SK-N-DZ (cell line): ENCODE data around the gene UQCC5.
A peak's percentile ranks its signal among the peaks of the same experiment; 100 is the strongest.

Experiments used
- DNase-seq: peaks from one replicate; pipeline ENCODE4 v3.0.0-alpha.2; 2015; ENCODE audit warnings: low spot score

Gene UQCC5

DNA sequence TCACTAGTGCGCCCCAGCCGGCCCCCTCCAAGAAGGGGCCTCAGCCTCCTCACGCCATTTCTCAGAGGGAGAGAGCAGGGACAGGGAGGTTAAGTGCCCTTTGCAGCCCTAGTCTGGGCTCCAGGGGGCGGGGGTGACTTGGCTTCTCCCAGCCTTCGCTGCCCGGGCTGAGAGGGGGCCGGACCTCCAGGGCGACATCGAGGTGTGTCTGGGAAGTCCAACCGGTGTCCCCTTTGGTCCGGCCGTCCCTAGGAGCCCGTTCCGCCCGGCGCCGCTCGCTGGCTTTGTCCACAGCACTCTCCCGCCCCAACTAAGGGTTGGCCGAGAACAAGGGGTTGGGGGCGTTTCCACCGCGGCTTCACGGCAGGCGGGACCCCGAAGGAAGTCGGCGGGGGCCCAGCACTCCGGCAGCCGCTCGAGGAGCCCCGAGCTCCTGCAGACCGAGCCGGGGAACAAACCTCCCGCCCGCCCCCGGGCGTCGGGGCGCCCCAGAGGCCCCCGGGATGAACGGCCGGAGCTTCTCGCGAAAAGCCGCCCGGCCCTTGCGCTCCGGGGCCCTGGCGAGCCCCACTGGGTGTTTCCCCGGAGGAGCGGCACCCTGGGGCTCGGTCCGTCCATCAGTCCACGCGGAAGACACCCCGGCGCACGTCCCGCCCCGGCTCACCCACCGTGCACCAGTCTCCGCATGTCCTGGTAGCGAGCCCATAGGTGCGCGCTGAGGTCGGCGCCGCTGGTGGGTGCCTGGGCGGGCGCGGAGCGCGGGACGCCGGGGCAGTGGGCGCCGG is 3.4 kb upstream of the UQCC5 start:
- DNase-seq, result no peak

DNA sequence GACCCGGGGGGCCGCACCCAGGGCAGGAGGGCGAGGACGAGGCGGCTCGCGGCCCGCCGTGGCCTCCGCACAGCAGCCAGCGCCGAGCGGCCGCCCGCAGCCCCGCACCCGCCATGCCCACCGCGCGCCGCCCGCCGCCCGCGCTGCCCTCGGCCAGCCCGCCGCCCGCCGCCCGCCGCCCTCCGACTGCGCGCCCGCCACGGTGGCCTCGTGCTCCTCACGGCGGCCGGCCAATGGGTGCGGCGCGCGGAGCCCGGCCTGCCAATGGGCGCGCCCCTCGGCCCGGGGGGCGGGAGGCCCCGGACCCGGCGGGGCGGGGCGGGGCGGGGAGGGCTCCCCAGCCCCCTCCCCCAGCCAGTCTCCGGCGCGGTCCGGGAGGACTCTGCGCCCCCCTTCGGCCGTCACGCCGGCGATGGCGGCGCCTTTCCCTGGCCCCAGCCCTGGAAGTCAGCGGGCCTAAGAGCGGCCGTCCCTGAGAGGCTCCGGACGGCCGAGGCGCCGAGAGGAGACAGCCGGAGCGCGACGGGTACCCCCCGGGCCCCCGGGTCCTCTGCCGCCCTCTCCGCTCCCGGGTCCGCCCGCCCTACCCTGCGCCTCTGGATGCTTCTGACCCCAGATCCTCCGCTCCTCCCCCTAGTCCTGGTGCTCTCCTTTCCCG is 2.7 kb upstream of the UQCC5 start, which contains the start of gene NT5DC2:
Gene NT5DC2 (minus strand): TSS at position 235 of the 658 bp plus-strand sequence. CDS start 120 bp downstream, at position 115.
- peak; percentile 72 for DNase-seq

DNA sequence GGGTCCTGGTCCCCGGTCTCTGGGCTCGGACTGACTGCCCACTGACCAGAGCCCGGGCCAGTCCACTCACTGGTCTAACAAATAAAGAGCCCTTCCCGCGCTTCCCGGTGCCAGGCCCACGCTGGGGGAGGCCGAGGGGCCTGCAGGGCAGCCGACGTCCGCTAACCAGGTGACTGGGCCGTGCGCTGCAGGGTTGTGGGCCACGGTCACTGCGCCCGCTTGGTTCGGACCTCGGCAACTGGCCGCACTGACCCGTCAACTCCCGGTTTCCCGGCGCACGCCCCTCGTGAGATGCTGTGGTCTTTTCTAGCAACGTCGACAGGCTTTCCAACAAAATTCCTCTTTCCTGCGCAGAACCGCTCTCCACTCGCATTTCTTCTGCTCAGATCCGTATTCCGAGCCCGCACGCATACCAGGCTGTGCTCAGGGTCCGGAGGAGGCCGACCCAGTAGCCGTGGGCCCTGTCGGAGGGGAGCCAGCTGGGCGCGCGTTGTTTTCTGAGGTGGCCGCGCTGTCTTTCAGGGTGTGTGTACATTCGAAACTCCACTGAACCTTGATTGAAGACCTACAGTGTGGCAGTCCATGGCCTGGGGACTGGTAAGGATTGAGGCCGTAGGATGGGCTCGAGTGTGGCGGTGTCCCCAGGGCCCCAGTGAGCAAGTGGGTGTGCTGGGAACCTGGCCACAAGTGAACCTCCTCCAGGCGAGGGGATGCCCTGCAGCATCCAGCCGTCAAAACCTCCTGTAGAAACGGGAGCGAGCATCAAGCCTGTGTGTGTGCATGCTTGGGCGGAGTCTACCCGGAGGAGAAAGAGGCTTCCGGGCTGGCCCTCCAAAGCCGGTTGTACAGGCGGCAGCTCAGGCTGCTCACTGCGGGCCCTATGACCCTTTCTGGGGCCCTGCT is 1.9 kb upstream of the UQCC5 start:
- peak; percentile 82 for DNase-seq

DNA sequence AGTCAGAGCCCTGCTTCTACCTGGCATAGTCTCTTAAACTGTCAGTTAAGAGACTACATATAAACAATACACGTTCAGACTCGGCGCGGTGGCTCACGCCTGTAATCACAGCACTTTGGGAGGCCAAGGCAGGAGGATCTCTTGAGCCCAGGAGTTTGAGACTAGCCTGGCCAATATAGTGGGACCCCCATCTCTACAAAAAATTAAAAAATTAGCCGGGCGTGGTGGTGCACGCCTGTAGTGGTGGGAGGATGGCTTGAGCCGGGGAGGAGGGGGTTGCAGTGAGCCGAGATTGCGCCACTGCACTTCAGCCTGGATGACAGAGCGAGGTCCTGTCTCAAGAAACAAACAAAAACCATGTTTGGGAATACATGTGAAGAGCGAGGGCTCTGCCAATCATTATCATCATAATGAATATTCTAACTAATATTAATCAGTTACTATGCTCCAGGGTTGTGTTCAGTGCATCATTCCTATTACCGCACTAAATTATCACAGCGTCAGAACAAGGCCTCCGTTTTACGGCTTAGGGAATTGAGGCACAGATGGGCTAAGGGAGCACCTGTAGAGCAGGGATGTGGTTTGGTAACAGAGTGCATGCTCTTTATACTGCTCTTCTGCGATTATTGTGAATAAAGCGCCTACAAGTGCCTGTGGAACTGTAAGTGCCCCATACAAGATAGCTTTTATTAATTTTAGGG is 844 bp upstream of the UQCC5 start:
- no peak for DNase-seq

DNA sequence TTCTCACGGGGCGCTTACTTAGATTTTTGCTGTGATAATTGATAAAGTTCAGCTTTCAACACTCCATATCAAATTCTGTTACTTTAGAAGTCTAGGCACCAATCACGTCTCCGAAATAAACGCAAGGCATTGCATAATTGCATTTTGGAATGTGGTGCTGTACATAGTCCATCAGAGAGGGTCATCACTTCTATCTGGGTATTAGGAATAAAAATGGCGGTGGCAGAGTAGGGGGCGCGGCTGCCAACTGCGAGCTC is 365 bp upstream of the UQCC5 start:
- DNase-seq, result no peak

DNA sequence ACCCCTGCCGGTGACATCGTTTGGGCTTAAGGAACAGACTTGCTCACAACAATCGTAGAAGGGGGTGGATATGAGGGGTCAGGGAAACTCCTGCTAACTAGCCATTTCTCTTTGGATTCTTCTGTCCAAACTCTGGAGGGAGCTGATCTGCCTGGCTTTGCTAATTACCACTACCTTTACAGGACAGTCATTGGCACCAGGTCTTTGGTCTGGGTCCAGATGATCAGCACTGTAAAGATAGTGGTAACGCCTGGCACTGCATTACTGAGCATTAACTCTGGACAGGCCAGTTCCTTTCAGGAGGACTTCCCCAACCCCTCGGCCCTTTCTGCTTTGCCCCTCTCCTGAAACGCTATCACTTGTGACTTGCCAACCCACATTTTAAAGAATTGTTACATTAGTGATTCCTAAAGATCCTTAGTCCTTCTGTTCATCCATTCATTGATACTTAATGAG is 788 bp downstream of the UQCC5 start:
- no peak for DNase-seq

DNA sequence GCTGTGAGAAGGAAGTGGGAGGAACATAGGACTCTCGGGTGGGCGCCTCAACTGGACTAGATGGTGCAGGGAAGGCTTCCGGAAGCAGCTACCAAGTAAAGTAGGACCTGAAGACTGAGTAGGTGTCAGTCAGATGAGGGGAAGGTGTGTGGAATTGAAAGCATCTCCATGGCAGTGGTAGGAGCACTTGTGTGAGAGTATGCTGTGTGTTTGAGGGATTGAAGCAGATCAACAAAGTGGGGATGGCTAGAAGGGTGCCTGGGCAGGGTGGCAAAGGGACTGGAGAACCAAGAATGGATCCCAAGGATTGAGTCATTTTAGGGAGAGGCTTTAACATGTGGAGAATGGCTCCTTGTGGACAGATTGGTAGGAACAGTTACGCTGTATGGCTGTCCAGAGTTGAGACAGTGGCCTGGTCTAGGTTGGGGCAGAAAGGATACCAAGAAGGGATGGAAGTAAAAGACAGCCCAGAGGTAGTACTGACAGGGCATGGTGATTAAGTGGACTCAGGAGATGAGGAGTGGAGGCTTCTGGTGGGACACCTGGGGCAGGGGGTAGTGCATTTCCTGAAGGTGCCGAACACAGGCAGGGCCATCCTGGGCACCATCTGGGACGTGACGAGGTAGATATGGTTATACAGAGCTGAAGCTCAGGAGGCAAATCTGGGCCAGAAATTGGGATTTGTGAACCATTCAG is 1.5 kb downstream of the UQCC5 start:
- DNase-seq, result no peak

DNA sequence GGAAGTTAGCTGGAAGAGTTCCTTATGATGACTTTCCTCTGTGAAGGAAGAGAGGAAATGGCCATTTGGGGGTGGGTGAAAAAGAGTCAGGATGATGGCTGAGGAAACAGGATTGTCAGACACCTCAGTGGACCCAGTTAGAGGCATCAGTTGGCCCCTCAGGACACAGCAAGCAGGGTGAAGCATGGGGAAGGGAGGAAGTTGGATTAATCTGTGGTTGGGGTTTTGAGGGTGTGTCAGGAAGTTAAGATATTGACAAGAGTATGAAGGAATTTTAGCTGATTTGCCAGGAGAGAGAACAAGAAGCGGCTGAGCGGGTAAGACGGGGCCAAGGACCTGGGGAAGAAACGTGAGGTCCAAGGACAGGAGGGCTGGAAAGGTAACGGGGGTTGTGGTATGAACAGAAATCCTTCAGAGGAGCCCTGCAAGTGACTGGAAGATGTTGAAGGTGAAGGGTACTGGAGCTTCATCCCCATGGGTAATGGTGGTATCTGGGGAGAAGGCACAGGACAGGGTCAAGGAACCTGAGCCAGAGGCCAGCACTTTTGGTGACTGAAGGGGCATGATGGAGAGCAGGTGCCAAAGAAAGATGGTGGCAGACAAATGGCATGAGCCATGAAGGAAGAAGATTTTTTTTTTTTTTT is 2.7 kb downstream of the UQCC5 start:
- DNase-seq, result no peak

DNA sequence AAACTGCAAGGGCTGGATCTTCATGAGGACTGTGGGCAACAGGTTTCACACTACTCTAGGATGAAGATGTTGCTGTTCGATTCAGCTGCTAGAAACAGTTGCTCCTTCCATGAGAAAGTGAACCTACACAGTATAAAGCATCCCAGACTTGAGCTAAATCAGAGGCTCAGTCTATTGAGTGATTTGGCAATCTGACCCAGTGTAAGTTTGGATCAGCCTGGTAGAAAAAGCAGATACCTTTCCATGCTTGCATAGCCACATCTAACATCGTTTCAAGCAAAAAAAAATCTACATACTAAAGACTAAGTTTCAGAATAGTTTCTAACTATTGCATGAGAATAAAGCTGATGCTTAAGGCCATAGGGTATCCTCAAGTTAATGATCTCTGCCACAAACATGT is 4.6 kb downstream of the UQCC5 start:
- no peak for DNase-seq

DNA sequence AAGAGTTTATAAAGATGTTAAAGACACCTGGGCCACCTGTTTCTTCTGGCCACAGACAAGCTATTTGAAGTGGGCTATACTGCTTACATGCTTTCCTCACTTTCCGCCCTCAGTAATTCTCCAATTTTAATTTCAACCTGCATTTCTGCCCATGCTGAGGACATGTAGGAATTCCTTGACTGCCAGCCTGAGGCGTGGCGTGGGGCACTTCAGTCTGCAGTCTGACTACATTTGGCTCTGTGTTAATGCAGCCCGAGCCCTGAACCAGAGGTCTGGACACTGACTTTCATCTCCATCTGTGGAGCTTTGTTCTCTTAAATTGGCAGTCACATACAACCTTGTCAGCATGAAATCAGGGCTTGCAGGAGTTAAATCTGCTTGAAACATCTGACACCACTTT is 8.5 kb downstream of the UQCC5 start:
- no peak for DNase-seq

DNA sequence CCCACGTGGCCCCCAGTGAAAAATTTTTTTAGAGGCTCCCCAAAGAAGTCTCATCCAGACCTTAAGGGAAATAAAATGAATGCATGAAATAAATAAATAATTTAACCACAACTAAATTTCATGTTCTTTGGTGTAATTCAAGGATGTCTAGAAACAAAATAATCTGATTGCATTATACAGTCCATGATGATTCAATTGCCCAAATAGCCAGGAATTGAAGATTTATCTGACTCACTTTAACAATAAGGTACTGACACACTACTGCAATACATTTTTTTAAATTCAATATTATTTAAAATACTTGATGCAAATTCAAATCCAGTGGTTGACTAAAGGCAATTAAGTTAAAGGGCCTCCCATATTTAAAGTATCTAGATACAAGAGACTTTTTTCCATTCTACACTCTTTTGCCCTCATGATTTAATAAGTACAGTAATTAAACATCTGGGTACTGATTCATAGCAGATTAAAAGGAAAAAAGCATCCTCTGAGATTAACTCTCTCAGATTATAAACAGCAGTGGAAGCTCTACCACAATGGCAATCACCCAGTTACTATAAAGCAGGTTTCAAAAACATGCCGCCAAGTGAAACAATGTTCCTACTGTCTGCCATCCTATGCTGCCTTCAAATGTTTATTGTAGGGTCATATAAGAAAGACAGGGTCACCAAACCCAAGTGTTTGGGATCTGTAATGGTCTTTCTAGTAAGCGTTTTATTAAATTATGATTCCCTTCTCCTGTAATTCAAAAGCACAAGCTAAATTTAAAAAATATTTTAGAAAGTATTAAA is 9.9 kb downstream of the UQCC5 start:
- no peak for DNase-seq

DNA sequence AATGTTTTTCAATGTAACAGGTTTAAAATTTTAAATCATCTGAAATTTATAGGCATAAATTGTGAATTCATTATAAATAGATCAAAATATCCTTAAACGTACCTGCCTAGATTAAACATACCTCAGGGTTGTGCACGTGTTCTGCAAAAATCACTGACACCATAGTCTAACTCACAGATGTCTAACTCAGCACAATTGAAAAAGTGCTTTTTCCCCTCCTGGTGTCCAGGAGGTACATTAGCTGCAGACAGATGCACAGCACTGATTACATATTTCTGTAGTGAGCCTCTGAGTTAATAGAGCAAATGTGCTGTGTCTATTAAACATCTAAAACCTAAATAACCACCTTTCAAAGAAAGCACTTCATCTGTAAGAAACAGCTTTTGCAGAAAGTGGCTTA is 10.7 kb downstream of the UQCC5 start:
- no peak for DNase-seq

DNA sequence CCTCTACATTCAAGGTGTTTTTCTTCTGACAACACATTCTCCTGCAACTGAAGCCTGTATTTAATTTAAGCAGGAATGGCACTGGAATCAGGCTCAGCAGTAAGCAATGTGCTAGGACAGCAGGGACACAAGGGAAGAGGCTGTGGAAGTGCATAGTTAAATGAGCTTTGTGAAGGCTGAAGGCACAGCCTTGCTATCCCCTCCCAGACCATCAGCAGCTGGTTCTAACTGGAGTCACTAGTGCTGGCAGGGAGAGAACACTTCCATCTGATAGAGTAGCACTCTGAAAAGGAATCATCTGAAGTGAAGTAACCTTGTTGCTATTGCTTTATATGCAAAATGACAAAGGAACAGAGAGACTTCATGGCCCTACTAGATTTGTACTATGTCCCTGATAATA is 14.7 kb downstream of the UQCC5 start:
- no peak for DNase-seq

DNA sequence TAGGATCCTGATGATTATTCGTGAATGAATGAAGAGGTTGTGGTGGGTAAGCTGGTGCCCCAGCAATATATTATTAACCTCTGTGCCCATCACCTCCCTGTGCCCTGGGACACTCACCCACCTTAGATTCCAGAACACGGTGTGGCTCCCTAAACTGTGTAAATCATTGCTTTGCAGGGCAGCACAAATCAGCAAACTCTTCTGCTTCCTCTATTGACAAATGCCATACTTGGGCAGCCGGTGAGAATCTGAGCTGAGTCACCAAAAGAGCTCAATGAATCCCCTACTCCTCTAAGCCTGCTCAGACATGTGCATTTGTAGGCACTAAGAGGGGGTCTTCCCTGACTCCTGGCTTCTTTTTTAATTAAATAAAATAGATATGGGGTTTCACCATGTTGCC is 15.7 kb downstream of the UQCC5 start:
- no peak for DNase-seq

DNA sequence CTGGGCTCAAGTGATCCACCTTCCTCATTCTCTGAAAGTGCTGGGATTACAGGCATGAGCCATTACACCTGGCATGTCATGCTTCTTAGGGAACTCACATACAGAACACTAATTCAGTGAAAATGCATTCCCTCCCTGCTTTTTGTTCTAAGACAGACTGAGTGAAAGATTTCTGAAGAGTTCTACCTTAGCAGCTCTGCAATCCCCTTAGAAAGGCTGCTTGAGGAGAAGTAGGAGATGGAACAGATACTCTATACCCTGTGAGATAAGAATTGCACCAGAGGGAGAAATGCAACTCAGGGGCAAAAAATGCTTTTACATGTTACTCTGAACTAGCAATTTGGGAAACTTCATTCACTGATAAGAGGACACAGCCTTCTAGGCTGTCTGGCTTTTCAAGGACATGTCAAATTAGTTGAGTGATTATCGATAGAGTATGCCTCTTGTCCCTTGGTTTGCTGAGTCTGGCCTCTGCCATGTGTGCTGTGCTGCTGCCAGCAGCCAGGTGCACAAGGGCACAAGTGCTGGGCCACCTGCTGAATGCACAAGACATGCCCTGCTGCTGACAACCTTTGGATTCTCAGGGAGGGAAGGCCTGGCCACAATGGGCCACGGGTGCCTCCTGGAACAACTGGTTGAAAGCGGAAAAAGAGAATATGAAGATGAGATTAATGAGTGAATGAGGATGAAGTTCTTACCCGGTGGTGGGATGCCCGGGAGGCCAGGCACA is 17.8 kb downstream of the UQCC5 start:
- no peak for DNase-seq

DNA sequence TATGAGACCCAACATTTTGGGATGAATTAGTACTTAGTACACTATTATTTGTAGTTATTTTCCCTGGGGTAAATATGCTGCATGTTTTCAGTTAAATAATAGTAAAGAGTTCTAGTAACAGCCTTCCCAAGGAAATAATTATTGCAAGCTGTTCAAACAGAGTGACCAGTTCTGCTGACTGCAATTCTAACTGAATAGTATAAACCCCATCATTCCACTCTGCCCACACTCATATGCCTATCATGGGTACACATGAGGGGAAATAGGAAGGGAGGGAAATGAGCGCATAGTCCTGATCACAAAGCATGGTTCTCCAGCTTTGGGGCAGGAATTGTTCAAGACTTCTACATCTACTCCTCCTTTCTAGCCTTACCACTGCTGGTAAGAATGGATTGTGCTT is 18.7 kb downstream of the UQCC5 start:
- no peak for DNase-seq

DNA sequence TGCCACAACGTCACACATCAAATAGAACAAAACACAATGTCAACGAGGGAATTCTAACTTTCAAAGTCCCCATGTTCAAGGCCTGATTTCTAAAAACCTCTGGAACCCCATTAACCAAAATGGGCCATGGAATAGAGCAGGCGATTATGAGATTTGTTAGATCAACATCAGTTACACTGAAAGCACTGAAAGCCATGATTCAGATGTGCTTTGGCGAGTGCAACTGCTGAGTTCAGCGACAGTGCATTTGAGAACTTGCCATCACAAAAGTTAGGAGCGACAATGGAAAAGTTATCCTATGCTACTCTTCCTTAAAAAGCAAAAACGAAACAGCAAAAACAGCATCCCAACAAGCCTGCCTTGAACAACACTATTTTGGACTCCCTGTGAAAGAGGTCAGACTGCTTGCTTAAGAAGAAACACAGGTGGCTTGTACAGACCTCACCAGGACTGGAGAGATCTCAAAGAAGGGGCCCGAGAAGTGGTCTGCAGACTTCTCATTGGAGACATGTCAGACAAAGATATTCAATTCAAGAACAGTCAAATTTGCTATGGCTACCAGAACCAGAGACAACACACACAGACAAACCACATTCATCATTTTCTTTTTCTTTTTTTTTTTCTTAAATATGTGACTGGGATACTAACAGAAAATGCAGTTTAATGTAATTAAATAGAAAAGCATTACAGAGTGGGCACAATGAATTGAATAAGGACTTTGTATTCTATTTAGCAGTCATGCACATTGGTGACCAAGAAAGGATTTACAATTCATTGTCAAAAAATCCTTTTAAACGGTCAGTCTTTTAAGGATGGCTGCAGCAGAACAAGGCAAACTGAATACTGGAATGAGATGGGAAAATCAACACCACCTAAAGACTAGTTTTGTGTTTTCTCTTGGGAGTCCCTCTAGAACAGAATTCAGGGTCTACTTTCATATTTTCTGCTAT is 20.9 kb downstream of the UQCC5 start:
- no peak for DNase-seq

DNA sequence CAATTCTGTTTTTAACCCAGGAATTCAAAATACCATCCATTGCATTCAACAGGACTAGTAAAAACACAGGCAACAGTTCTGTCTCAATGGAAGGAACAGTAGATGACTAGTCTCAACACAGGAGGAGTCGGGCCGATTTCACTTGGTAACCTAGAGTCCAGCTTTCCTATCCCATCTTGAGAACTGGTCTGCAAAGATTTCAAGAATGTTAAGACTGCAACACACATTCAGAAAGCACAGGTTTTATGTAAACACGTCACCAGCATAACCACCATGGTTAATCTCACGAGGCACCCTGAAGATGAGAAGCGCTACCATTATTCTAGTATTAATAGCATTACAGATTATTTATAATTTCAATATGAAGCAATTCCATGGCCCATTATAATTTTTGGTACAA is 22.0 kb downstream of the UQCC5 start:
- DNase-seq, result no peak
